ENCODE data around the gene LRMDA.

LRMDA gene

GRCh38 chr10:76040830-76041220, 609.4 kb downstream of the LRMDA start:
- Histone ChIP-seq H3K27ac (ENCODE audit: extremely low read depth, low read depth, low read length) (no peak overlapping the region), H3K36me3 (ENCODE audit: control insufficient read depth in 2 of 2, insufficient read depth in 1 of 2, low read length in 2 of 2) (peaks cover 0 to 3% of the 10 kb centered on the region in 2 experiments; a peak in 1 of 3 replicates), H3K4me1 (ENCODE audit: control insufficient read depth, insufficient read depth, low read length) (no peaks in the 10 kb centered on the region), H3K4me3 (ENCODE audit: low read depth, low read length) (no peak overlapping the region), H3K9me3 (ENCODE audit: control insufficient read depth, insufficient read depth, low read depth, low read length) (no peaks in the 10 kb centered on the region)
- ChIA-PET POLR2A (no interaction called here), CTCF (no interaction called here)
- TF ChIP-seq ZNF350 (tag by site-specific recombination; IDR thresholded peaks at IDR 0.05) (no peak), ZFP37 (tag by site-specific recombination; IDR thresholded peaks at IDR 0.05) (no peak), ZNF114 (tag by site-specific recombination; IDR thresholded peaks at IDR 0.05) (no peak), ZNF747 (tag by site-specific recombination; IDR thresholded peaks at IDR 0.05) (no peak), ZNF629 (tag by site-specific recombination; IDR thresholded peaks at IDR 0.05) (no peak), AEBP2 (tag by site-specific recombination; IDR thresholded peaks at IDR 0.05; ENCODE audit: borderline replicate concordance) (no peak), ZFHX2 (tag by site-specific recombination; conservative IDR thresholded peaks at IDR 0.05) (no peak), ZNF521 (tag by site-specific recombination; IDR thresholded peaks at IDR 0.05) (no peak), GLIS2 (tag by site-specific recombination; IDR thresholded peaks at IDR 0.05) (no peak)
- TF ChIP-seq, protein P1, sequence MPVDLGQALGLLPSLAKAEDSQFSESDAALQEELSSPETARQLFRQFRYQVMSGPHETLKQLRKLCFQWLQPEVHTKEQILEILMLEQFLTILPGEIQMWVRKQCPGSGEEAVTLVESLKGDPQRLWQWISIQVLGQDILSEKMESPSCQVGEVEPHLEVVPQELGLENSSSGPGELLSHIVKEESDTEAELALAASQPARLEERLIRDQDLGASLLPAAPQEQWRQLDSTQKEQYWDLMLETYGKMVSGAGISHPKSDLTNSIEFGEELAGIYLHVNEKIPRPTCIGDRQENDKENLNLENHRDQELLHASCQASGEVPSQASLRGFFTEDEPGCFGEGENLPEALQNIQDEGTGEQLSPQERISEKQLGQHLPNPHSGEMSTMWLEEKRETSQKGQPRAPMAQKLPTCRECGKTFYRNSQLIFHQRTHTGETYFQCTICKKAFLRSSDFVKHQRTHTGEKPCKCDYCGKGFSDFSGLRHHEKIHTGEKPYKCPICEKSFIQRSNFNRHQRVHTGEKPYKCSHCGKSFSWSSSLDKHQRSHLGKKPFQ (tag by site-specific recombination; IDR thresholded peaks at IDR 0.05), result no peak
- TF ChIP-seq, protein P2, sequence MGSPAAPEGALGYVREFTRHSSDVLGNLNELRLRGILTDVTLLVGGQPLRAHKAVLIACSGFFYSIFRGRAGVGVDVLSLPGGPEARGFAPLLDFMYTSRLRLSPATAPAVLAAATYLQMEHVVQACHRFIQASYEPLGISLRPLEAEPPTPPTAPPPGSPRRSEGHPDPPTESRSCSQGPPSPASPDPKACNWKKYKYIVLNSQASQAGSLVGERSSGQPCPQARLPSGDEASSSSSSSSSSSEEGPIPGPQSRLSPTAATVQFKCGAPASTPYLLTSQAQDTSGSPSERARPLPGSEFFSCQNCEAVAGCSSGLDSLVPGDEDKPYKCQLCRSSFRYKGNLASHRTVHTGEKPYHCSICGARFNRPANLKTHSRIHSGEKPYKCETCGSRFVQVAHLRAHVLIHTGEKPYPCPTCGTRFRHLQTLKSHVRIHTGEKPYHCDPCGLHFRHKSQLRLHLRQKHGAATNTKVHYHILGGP (tag by site-specific recombination; IDR thresholded peaks at IDR 0.05), result no peak
- TF ChIP-seq, protein P3, sequence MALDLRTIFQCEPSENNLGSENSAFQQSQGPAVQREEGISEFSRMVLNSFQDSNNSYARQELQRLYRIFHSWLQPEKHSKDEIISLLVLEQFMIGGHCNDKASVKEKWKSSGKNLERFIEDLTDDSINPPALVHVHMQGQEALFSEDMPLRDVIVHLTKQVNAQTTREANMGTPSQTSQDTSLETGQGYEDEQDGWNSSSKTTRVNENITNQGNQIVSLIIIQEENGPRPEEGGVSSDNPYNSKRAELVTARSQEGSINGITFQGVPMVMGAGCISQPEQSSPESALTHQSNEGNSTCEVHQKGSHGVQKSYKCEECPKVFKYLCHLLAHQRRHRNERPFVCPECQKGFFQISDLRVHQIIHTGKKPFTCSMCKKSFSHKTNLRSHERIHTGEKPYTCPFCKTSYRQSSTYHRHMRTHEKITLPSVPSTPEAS (tag by site-specific recombination; IDR thresholded peaks at IDR 0.05), result no peak

GRCh38 chr10:76041551-76041950, 610.1 kb downstream of the LRMDA start:
- no peak overlapping the region for H3K4me3 ChIP-seq (ENCODE audit: low read depth, low read length)
- ChIA-PET POLR2A (no interaction called here), CTCF (no interaction called here)
- no peaks in the 10 kb centered on the region for H3K9me3 ChIP-seq (ENCODE audit: control insufficient read depth, insufficient read depth, low read depth, low read length)
- H3K4me1 ChIP-seq (ENCODE audit: control insufficient read depth, insufficient read depth, low read length), result no peaks in the 10 kb centered on the region
- H3K36me3 ChIP-seq (ENCODE audit: control insufficient read depth in 2 of 2, insufficient read depth in 1 of 2, low read length in 2 of 2), result peaks cover 0 to 3% of the 10 kb centered on the region in 2 experiments; a peak in 1 of 3 replicates
- H3K27ac ChIP-seq (ENCODE audit: extremely low read depth, low read depth, low read length), result no peak overlapping the region
- TF ChIP-seq EGR2 (tag by site-specific recombination; IDR thresholded peaks at IDR 0.05; ENCODE audit: low read depth), result no peak
- TF ChIP-seq ZNF174 (tag by site-specific recombination; IDR thresholded peaks at IDR 0.05), result no peak
- no peak for TF ChIP-seq ZNF26 (tag by site-specific recombination; IDR thresholded peaks at IDR 0.05)
- TF ChIP-seq ZNF112 (tag by site-specific recombination; IDR thresholded peaks at IDR 0.05), result no peak
- TF ChIP-seq ZNF391 (tag by site-specific recombination; IDR thresholded peaks at IDR 0.05; ENCODE audit: borderline replicate concordance, low read depth), result no peak
- no peak for TF ChIP-seq ZNF138 (tag by site-specific recombination; IDR thresholded peaks at IDR 0.05; ENCODE audit: borderline replicate concordance)
- TF ChIP-seq ZNF133 (tag by site-specific recombination; IDR thresholded peaks at IDR 0.05), result no peak
- no peak for TF ChIP-seq SETDB1 (IDR thresholded peaks at IDR 0.05; ENCODE audit: insufficient read length, low read length)
- TF ChIP-seq REPIN1 (tag by site-specific recombination; IDR thresholded peaks at IDR 0.05; ENCODE audit: low read depth), result no peak
- TF ChIP-seq ZNF549 (tag by site-specific recombination; IDR thresholded peaks at IDR 0.05), result no peak
- TF ChIP-seq HOXA7 (CRISPR knock-in tag; IDR thresholded peaks at IDR 0.05; ENCODE audit: borderline replicate concordance), result no peak
- TF ChIP-seq ZFP37 (tag by site-specific recombination; IDR thresholded peaks at IDR 0.05), result no peak
- TF ChIP-seq INSM2 (tag by site-specific recombination; IDR thresholded peaks at IDR 0.05), result no peak
- TF ChIP-seq ZNF701 (tag by site-specific recombination; IDR thresholded peaks at IDR 0.05), result no peak
- TF ChIP-seq ZNF777 (tag by site-specific recombination; IDR thresholded peaks at IDR 0.05; ENCODE audit: borderline replicate concordance), result no peak
- TF ChIP-seq ZNF76 (tag by site-specific recombination; IDR thresholded peaks at IDR 0.05; ENCODE audit: borderline replicate concordance, low read depth), result no peak
- no peak for TF ChIP-seq GLI4 (tag by site-specific recombination; IDR thresholded peaks at IDR 0.05)
